ENCODE results near the gene ELMO1. TPM values are rescaled to one million over a fixed set of nuclear protein-coding genes. Genes with fewer than 3 reads are reported as not detected.
A peak's percentile ranks its signal among the peaks of the same experiment; 100 is the strongest.
"Not testable (repeated sequence)": the region's sequence is repeated elsewhere in the genome, so short reads cannot be mapped to it uniquely, and the experiment has no call there.

The ELMO1 gene
- total RNA-seq, 1 donor, result under 0.01 TPM

DNA sequence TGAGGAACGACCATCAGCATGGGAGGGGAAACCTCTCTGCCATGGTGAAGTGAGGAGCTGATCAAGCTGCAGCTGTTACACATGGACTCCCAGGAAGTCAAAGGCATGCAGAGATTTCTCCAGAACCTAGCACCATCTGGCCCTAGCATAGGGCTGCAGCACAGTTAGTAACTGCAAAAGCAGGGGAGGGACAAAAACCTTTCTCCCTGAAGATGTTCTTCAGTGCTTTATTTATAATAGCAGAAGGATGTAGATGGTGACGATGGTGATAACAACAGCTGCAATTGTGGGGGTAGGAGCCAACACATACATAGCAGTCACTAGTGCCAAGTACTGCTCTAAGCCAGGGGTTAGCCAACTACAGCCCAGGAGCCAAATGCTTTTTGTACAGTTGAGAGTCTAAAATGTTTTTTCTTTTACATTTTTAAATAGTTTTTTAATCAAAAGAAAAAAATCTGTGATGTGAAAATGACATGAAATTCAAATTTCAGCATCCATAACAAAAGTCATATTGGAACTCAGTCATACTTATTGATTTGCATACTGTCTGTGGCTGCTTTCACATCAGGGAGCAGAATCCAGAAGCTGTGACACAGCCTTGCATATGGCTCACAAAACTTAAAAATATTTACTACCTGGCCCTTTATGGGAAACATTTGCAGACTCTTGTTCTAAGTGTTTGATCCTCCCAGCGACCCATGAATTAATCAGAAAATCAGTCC lies 299.5 kb downstream of the ELMO1 start:
- TF ChIP-seq, protein P1, sequence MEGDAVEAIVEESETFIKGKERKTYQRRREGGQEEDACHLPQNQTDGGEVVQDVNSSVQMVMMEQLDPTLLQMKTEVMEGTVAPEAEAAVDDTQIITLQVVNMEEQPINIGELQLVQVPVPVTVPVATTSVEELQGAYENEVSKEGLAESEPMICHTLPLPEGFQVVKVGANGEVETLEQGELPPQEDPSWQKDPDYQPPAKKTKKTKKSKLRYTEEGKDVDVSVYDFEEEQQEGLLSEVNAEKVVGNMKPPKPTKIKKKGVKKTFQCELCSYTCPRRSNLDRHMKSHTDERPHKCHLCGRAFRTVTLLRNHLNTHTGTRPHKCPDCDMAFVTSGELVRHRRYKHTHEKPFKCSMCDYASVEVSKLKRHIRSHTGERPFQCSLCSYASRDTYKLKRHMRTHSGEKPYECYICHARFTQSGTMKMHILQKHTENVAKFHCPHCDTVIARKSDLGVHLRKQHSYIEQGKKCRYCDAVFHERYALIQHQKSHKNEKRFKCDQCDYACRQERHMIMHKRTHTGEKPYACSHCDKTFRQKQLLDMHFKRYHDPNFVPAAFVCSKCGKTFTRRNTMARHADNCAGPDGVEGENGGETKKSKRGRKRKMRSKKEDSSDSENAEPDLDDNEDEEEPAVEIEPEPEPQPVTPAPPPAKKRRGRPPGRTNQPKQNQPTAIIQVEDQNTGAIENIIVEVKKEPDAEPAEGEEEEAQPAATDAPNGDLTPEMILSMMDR (IDR thresholded peaks at IDR 0.05; ENCODE audit: insufficient read depth, low read depth, low read length), result no peak

DNA sequence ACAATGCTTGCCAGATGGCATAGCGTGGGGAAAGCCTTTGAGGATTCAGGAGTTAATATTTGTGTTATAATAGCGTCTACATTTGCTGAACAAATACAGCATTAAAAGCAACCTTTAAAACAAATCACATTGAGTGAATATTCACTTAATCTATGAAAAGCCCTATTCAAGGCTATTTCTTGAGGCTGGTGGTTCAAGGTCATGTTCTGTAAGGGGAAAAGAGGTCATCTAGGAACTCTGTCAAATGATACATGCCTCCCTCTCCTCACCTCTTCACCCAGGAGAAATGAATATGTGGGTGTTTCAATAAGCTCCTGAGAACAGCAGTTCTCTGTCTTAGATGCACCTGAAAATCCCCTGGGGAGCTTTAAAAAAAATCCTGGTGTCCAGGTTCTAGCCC lies 303.0 kb downstream of the ELMO1 start:
- no peak for DNase-seq (ENCODE audit: low read depth)
- H3K4me3 ChIP-seq (ENCODE audit: low read depth, low read length), result no peak overlapping the region
- TF ChIP-seq, protein P1 (IDR thresholded peaks at IDR 0.05; ENCODE audit: insufficient read depth, low read depth, low read length), result no peak

More for the DNA sequence above, 299.5 kb downstream of the ELMO1 start:
- no peak overlapping the region for H3K4me3 ChIP-seq (ENCODE audit: low read depth, low read length)
- DNase-seq (ENCODE audit: low read depth), result no peak

DNA sequence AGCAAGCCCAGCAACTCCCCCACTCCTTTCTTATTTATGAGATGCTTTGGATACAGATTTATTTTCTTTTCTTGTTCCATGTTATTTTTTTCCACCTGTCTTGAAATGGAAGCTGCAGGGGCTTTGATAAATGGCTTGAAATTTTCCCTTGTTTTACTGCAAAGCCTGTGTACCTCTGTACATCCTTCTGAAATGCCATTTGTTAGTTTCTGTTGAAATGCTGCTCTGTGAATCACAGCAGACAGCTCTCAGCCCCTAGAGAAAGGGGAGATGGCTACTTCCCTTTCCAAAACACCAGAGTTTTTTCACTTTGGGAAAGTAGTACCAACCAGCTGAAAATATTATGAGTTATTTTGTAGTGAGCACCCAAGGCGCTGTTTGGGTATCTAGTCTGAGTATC lies 304.2 kb downstream of the ELMO1 start:
- no peak for DNase-seq (ENCODE audit: low read depth)
- TF ChIP-seq, protein P1 (IDR thresholded peaks at IDR 0.05; ENCODE audit: insufficient read depth, low read depth, low read length), result no peak
- H3K4me3 ChIP-seq (ENCODE audit: low read depth, low read length), result no peak overlapping the region

DNA sequence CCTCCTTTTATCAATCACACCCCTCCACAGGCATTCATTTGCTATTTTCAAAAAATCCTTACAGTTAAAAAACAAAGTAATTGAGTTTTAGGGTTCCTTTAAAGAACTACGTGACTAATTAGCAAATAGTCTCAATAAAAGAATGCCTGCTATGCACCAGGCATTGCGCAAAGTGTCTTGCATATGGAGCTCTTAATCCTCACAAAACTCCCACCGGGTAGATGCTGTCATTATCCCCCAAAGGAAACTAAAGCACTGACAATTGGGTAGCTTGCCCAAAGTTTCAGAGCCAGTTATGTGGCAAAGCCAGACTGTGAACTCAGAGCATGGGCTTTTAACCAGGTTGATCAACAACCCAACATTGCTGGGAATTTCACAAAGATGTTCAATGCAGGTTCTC lies 305.7 kb downstream of the ELMO1 start:
- TF ChIP-seq, protein P1 (IDR thresholded peaks at IDR 0.05; ENCODE audit: insufficient read depth, low read depth, low read length), result no peak
- DNase-seq (ENCODE audit: low read depth), result peak; percentile 26
- H3K4me3 ChIP-seq (ENCODE audit: low read depth, low read length), result no peak overlapping the region

DNA sequence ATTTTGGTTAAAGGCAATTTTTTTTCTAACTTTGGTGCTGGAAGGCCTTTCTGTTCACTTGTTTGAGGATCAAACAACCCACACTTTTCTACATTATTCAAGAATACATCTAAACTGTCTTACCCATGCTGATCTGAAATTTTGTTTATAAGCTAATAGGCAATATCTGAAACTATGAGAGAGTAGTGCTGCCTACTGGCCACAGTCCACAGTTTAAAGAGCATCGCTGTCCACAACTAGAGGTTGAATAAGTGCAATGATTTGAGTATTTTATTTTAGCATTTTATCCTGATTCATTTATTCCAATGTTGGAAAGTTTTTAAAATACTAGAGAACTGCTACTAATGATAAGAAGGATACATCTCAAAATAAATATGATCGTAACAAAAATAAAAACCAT lies 306.9 kb downstream of the ELMO1 start:
- no peak overlapping the region for H3K4me3 ChIP-seq (ENCODE audit: low read depth, low read length)
- no peak for DNase-seq (ENCODE audit: low read depth)
- TF ChIP-seq, protein P1 (IDR thresholded peaks at IDR 0.05; ENCODE audit: insufficient read depth, low read depth, low read length), result peak; percentile 21

DNA sequence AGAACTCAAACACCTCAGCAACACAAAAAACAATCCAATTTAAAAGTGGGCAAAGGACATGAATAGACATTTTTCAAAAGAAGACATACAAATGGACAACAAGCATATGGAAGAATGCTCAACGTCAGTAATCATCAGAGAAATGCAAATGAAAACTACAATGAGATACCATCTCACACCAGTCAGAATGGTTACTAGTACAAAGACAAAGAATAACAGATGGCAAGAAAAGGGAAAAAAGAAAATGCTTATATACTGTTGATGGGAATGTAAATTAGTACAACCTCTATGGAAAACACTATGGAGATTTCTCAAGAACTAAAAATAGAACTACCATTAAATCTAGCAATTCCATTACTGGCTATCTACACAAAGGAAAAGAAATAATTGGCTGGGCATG lies 314.8 kb downstream of the ELMO1 start:
- not testable (repeated sequence) for DNase-seq (ENCODE audit: low read depth); H3K4me3 ChIP-seq (ENCODE audit: low read depth, low read length)

DNA sequence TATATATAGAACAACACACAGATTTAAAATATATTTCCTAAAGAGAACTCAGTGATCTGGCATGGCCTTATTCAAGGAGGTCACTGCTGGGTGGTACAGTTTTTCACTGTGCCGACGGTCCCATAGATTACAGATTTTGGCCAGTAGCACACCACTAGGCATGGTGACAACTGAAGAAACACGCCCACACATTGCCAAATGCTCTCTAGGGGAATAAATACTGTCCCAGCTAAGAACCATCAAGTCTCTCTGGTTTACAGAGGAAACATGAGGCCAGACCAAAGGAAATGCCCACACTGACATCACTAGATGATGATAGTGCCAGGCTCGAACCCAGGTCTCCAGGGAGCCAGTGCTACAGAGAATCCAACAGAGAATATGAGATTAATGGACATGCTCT lies 316.8 kb downstream of the ELMO1 start:
- TF ChIP-seq, protein P1 (IDR thresholded peaks at IDR 0.05; ENCODE audit: insufficient read depth, low read depth, low read length), result no peak
- H3K4me3 ChIP-seq (ENCODE audit: low read depth, low read length), result no peak overlapping the region
- DNase-seq (ENCODE audit: low read depth), result no peak

Data from fibroblast of villous mesenchyme (primary cell).